GM19023 (cell line): Measurements from ENCODE around the gene SORCS1.
A peak's percentile ranks its signal among the peaks of the same experiment; 100 is the strongest.

Experiments used
- ATAC-seq: cut with Tn5 transposase; IDR thresholded peaks from one replicate; pipeline ENCODE4 v1.9.1; 2021; ENCODE audit warnings: mild to moderate bottlenecking, moderate library complexity; ENCODE audit not compliant: unreplicated experiment

The SORCS1 gene

GRCh38 chr10:106618646-106619045, 545.9 kb downstream of the SORCS1 start:
- no peak for ATAC-seq

GRCh38 chr10:106615081-106615480, 549.4 kb downstream of the SORCS1 start:
- ATAC-seq, result no peak

GRCh38 chr10:106614293-106614692, 550.2 kb downstream of the SORCS1 start:
- ATAC-seq, result no peak

- ATAC-seq, result no peak
These were observed 552.1 kb downstream of the SORCS1 start for GRCh38 chr10:106612381-106612780.

GRCh38 chr10:106609470-106610266, 554.8 kb downstream of the SORCS1 start:
- ATAC-seq, result no peak

GRCh38 chr10:106608066-106608465, 556.4 kb downstream of the SORCS1 start:
- no peak for ATAC-seq

GRCh38 chr10:106595281-106595680, 569.2 kb downstream of the SORCS1 start:
- no peak for ATAC-seq

GRCh38 chr10:106593876-106594275, 570.6 kb downstream of the SORCS1 start:
- ATAC-seq, result no peak

GRCh38 chr10:106592396-106592795, 572.1 kb downstream of the SORCS1 start:
- ATAC-seq, result no peak

- no peak for ATAC-seq
These were observed 582.2 kb downstream of the SORCS1 start for GRCh38 chr10:106582291-106582690.

GRCh38 chr10:106577756-106578155, 586.8 kb downstream of the SORCS1 start:
- no peak for ATAC-seq

GRCh38 chr10:106577266-106577665, 587.2 kb downstream of the SORCS1 start:
- ATAC-seq, result no peak

- peak; percentile 69 for ATAC-seq
These were observed 588.0 kb downstream of the SORCS1 start for GRCh38 chr10:106576534-106576933.

- ATAC-seq, result no peak
These were observed 591.4 kb downstream of the SORCS1 start for GRCh38 chr10:106573106-106573505.

- ATAC-seq, result no peak
These were observed 593.1 kb downstream of the SORCS1 start for GRCh38 chr10:106571192-106571946.

- ATAC-seq, result no peak
These were observed 594.2 kb downstream of the SORCS1 start for GRCh38 chr10:106570268-106570667.

GRCh38 chr10:106567629-106568028, 596.9 kb downstream of the SORCS1 start:
- no peak for ATAC-seq

GRCh38 chr10:106566873-106567272, 597.6 kb downstream of the SORCS1 start:
- no peak for ATAC-seq

- ATAC-seq, result no peak
These were observed 599.0 kb downstream of the SORCS1 start for GRCh38 chr10:106565546-106565945.

GRCh38 chr10:106563384-106563783, 601.1 kb downstream of the SORCS1 start:
- no peak for ATAC-seq

- ATAC-seq, result no peak
These were observed 603.4 kb downstream of the SORCS1 start for GRCh38 chr10:106560925-106561640.

- ATAC-seq, result no peak
These were observed 605.1 kb downstream of the SORCS1 start for GRCh38 chr10:106559442-106559841.
